Neural progenitor cell (in vitro differentiated cells): ENCODE results near the gene ERO1B. TPM values are rescaled to one million over a fixed set of nuclear protein-coding genes. Genes with fewer than 3 reads are reported as not detected.

Experiments
- DNase-seq: peaks from one replicate; pipeline ENCODE4 v3.0.0-alpha.2; 2016; ENCODE audit warnings: low spot score
- H2AFZ ChIP-seq: fragments of 200-600 bp; sonication (generic); replicated peaks from 2 replicates; pipeline ENCODE4 v1.6.1; 2016; ENCODE audit warnings: antibody characterized with exemption
- H3F3A ChIP-seq: fragments of 200-600 bp; sonication (generic); 2 replicates; pipeline ENCODE4 v1.6.1; 2016; ENCODE audit warnings: antibody characterized with exemption, low read depth
- H3K27ac ChIP-seq: fragments of 200-600 bp; sonication (generic); 2 replicates; pipeline ENCODE4 v1.5.1; 2016; ENCODE audit warnings: mild to moderate bottlenecking
- H3K27me3 ChIP-seq: fragments of 200-600 bp; sonication (generic); 2 replicates; pipeline ENCODE4 v1.6.1; 2016; ENCODE audit warnings: mild to moderate bottlenecking, moderate library complexity
- H3K36me3 ChIP-seq: fragments of 200-600 bp; sonication (generic); 2 replicates; pipeline ENCODE4 v1.5.1; 2016
- H3K4me1 ChIP-seq: fragments of 200-600 bp; sonication (generic); 2 replicates; pipeline ENCODE4 v1.6.1; 2016; ENCODE audit warnings: mixed run types
- H3K4me2 ChIP-seq: fragments of 200-600 bp; sonication (generic); 2 replicates; pipeline ENCODE4 v1.6.1; 2016
- H3K4me3 ChIP-seq: fragments of 200-600 bp; sonication (generic); 2 replicates; pipeline ENCODE4 v1.5.1; 2016
- H3K79me2 ChIP-seq: fragments of 200-600 bp; sonication (generic); 2 replicates; pipeline ENCODE4 v1.6.1; 2016; ENCODE audit warnings: low read depth
- H3K9ac ChIP-seq: fragments of 200-600 bp; sonication (generic); 2 replicates; pipeline ENCODE4 v1.6.1; 2016
- H3K9me3 ChIP-seq: fragments of 200-600 bp; sonication (generic); 2 replicates; pipeline ENCODE4 v1.5.1; 2016; ENCODE audit warnings: low read depth
- H4K20me1 ChIP-seq: fragments of 200-600 bp; sonication (generic); 2 replicates; pipeline ENCODE4 v1.6.1; 2016; ENCODE audit warnings: low read depth
- H3K27ac Mint-ChIP-seq: 3 replicates; pipeline ENCODE4 v1.8.0; 2021; ENCODE audit warnings: mixed read lengths
- H3K27me3 Mint-ChIP-seq: 2 replicates; pipeline ENCODE4 v1.8.0; 2022; ENCODE audit warnings: low read depth, mild to moderate bottlenecking, inconsistent platforms, moderate library complexity, mixed read lengths; ENCODE audit not compliant: insufficient read depth
- H3K36me3 Mint-ChIP-seq: 3 replicates; pipeline ENCODE4 v1.8.0; 2021; ENCODE audit warnings: mixed read lengths
- H3K4me1 Mint-ChIP-seq: 3 replicates; pipeline ENCODE4 v1.8.0; 2021; ENCODE audit warnings: mixed read lengths
- H3K4me3 Mint-ChIP-seq: 3 replicates; pipeline ENCODE4 v1.8.0; 2021; ENCODE audit warnings: mild to moderate bottlenecking, moderate library complexity, mixed read lengths
- H3K9me3 Mint-ChIP-seq: 3 replicates; pipeline ENCODE4 v1.8.0; 2020; ENCODE audit warnings: mixed read lengths
- EZH2 ChIP-seq: fragments of 200-600 bp; sonication (generic); IDR thresholded peaks from 2 replicates; pipeline ENCODE4 v1.6.1; 2017; ENCODE audit warnings: antibody characterized with exemption, mild to moderate bottlenecking, moderate library complexity
- EZH2phosphoT487 ChIP-seq: fragments of 200-600 bp; sonication (generic); IDR thresholded peaks from 2 replicates; pipeline ENCODE4 v1.6.1; 2017; ENCODE audit warnings: antibody characterized with exemption
- total RNA-seq: library from RNA; depleted of rRNA; stranded (reverse); fragments of >200 nt; gene quantifications from 2 replicates; pipeline ENCODE4 v1.2.3, GENCODE V29; 2015; ENCODE audit warnings: low replicate concordance
- TF ChIP-seq, protein P1 (sequence below): fragments of 200-600 bp; sonication (generic); IDR thresholded peaks from 2 replicates; pipeline ENCODE4 v1.5.1; 2017; ENCODE audit warnings: antibody characterized with exemption, mild to moderate bottlenecking

ERO1B gene
- total RNA-seq, 1 donor from 2014 or later, result 6.7 TPM

DNA sequence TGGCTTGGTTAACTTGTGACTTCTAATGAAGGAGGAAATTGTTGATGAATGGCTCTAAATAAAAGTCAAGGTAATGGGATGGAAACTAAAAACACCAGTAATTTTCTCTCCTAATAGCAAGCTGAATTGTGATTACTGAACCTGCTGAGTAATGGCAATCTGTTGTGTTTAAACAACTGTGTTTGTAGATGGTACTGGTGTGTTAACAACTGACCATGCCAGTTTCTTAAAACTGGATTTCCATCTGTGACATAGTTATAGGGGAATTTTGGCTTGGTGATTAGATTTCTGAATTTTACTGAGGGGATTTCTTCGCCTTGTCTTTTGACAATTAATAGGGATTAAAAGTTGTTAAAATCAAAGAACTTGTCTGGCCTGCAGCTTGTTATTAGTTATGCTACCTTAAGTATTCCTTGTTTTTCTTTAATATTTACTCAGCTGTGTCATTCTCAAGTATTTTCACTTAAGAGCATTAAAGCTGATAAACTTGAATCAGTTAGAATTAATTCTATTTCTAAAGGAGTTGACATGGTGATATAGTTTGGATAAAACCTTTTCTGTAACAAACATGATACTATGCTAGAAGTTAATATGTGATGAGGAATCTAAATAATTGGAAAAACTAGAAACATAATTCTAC, 7.9 kb upstream of the ERO1B start:
- peaks cover 6% of the 10 kb centered on the region for H3F3A ChIP-seq
- Mint-ChIP-seq H3K27ac (no peak overlapping the region), H3K36me3 (no peaks in the 10 kb centered on the region), H3K9me3 (no peaks in the 10 kb centered on the region), H3K4me1 (peaks cover 2% of the 10 kb centered on the region), H3K4me3 (no peak overlapping the region), H3K27me3 (peaks cover 2% of the 10 kb centered on the region)
- no peak overlapping the region for H3K4me2 ChIP-seq
- H3K9me3 ChIP-seq, result no peaks in the 10 kb centered on the region
- peaks cover 10% of the 10 kb centered on the region for H3K4me1 ChIP-seq
- H3K4me3 ChIP-seq, result no peak overlapping the region
- no peaks in the 10 kb centered on the region for H3K27me3 ChIP-seq
- H4K20me1 ChIP-seq, result no peaks in the 10 kb centered on the region
- no peaks in the 10 kb centered on the region for H3K79me2 ChIP-seq
- H2AFZ ChIP-seq, result no peak overlapping the region
- H3K27ac ChIP-seq, result no peak overlapping the region
- TF ChIP-seq EZH2 (no peak), EZH2phosphoT487 (no peak)
- TF ChIP-seq, protein P1, sequence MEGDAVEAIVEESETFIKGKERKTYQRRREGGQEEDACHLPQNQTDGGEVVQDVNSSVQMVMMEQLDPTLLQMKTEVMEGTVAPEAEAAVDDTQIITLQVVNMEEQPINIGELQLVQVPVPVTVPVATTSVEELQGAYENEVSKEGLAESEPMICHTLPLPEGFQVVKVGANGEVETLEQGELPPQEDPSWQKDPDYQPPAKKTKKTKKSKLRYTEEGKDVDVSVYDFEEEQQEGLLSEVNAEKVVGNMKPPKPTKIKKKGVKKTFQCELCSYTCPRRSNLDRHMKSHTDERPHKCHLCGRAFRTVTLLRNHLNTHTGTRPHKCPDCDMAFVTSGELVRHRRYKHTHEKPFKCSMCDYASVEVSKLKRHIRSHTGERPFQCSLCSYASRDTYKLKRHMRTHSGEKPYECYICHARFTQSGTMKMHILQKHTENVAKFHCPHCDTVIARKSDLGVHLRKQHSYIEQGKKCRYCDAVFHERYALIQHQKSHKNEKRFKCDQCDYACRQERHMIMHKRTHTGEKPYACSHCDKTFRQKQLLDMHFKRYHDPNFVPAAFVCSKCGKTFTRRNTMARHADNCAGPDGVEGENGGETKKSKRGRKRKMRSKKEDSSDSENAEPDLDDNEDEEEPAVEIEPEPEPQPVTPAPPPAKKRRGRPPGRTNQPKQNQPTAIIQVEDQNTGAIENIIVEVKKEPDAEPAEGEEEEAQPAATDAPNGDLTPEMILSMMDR, result no peak
- H3K36me3 ChIP-seq, result no peaks in the 10 kb centered on the region
- H3K9ac ChIP-seq, result no peak overlapping the region
- no peak for DNase-seq

DNA sequence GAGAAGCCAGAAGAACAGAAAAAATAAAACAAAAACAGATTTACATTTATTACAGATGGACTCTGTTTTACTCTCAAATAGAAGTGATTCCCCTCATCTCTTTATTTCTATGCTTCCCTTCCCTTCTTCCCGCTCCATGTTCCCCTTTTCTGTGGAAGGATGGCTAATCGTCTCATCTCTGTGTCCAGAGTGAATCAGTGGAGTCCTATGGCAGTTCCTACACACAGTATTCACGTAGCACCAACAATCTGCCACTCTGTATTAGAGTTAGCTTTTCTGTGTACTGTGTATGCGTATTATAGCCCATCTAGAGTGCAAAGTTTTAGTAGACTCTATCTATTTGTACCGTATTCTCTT, 6.8 kb upstream of the ERO1B start:
- Histone ChIP-seq H3K79me2 (no peaks in the 10 kb centered on the region), H3K9me3 (no peaks in the 10 kb centered on the region), H3K27ac (no peak overlapping the region), H3K36me3 (no peaks in the 10 kb centered on the region), H4K20me1 (no peaks in the 10 kb centered on the region), H3F3A (peaks cover 12% of the 10 kb centered on the region), H3K4me1 (peaks cover 20% of the 10 kb centered on the region), H3K4me2 (peak overlapping the region; percentile 41), H3K4me3 (no peak overlapping the region), H2AFZ (no peak overlapping the region), H3K9ac (no peak overlapping the region), H3K27me3 (no peaks in the 10 kb centered on the region)
- peaks cover 12% of the 10 kb centered on the region for H3K4me1 Mint-ChIP-seq
- H3K36me3 Mint-ChIP-seq, result no peaks in the 10 kb centered on the region
- DNase-seq, result no peak
- H3K27me3 Mint-ChIP-seq, result peaks cover 1% of the 10 kb centered on the region
- no peak for TF ChIP-seq EZH2
- TF ChIP-seq, protein P1, result no peak
- TF ChIP-seq EZH2phosphoT487, result no peak
- no peaks in the 10 kb centered on the region for H3K9me3 Mint-ChIP-seq
- no peak overlapping the region for H3K4me3 Mint-ChIP-seq
- no peak overlapping the region for H3K27ac Mint-ChIP-seq

DNA sequence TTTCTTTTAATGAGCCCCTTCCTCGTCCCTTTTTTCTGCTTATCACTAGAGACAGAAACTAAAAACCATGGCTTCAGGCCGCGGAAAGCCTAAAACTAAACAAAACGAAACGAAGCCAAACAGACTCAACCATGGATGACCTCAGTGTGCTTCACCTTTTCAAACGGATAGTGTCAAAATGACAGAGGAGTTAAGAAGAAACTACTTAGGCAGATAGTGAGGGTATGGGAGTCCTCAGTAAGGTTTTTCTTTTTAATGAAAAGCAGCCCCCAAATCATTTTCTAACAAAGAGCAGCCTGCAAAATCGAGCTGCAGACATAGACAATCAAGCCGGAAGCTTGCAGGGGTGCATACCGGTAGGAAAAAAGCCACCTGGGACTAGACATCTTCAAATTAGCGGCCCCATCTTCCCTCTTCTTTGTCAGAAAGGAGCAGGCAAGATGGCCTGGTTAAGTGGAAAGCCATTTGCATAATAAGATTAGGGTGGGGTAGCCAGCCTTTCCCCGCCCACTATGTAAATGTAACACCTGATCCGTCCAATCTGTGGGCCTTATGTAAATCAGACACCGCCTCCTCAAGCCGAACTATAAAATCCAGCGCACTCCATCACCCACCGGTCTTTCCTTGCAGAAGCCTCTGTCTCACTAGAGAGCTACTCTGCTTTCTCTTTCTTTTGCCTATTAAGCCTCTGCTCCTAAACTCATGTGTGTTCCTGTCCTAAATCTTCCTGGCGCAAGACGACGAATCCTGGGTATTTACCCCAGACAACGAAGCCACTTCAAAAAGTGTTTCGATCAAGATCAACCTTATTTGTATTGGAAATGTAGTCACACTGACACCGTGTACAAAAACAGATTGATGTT, 6.2 kb upstream of the ERO1B start:
- H3K27me3 Mint-ChIP-seq, result no peaks in the 10 kb centered on the region
- no peaks in the 10 kb centered on the region for H3K36me3 ChIP-seq
- no peaks in the 10 kb centered on the region for H3K9me3 Mint-ChIP-seq
- no peaks in the 10 kb centered on the region for H3K79me2 ChIP-seq
- H3K27ac Mint-ChIP-seq, result no peak overlapping the region
- H3F3A ChIP-seq, result peaks cover 12% of the 10 kb centered on the region
- H3K27ac ChIP-seq, result no peak overlapping the region
- peaks cover 20% of the 10 kb centered on the region for H3K4me1 ChIP-seq
- peak overlapping the region; percentile 47 for H3K4me2 ChIP-seq
- H2AFZ ChIP-seq, result peak overlapping the region; percentile 87
- TF ChIP-seq EZH2phosphoT487, result no peak
- no peak for TF ChIP-seq EZH2
- TF ChIP-seq, protein P1, result no peak
- H3K4me3 ChIP-seq, result no peak overlapping the region
- H3K27me3 ChIP-seq, result peaks cover 5% of the 10 kb centered on the region
- H3K9me3 ChIP-seq, result no peaks in the 10 kb centered on the region
- H3K36me3 Mint-ChIP-seq, result no peaks in the 10 kb centered on the region
- H3K4me3 Mint-ChIP-seq, result no peak overlapping the region
- H4K20me1 ChIP-seq, result no peaks in the 10 kb centered on the region
- peaks cover 16% of the 10 kb centered on the region for H3K4me1 Mint-ChIP-seq
- DNase-seq, result peak; percentile 94
- H3K9ac ChIP-seq, result no peak overlapping the region
